GM10266 (cell line): ENCODE measurements around the gene GLYATL2.

Experiments
- DNase-seq: peaks from one replicate; pipeline ENCODE4 v3.0.0; 2012; ENCODE audit errors: extremely low spot score
- TF ChIP-seq, protein P1 (sequence below): IDR thresholded peaks from 2 replicates; pipeline ENCODE4 v1.5.1; 2012; ENCODE audit warnings: mild to moderate bottlenecking, low read depth; ENCODE audit not compliant: control insufficient read depth, insufficient read depth; ENCODE audit errors: missing control alignments

GLYATL2 gene

DNA sequence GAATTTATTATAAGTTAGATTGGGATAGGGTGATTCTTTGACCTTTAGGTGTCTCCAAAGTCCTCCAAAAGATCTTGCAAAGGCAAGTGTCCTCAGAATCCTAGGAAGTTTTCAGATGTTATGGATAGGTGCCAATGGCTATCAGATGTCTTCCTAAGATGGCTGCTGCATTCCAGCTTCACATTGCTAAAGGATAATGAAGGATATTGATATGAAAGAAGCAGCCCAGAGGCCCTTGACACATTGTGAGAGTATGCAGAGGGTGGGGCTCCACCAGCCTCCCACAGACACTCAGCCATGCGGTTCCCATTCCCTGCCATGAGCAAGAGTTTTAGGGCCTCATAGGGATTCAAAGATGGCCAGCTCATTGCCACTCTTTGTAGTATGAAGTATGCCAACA, 22.3 kb upstream of the GLYATL2 start:
- DNase-seq, result no peak
- TF ChIP-seq, protein P1, sequence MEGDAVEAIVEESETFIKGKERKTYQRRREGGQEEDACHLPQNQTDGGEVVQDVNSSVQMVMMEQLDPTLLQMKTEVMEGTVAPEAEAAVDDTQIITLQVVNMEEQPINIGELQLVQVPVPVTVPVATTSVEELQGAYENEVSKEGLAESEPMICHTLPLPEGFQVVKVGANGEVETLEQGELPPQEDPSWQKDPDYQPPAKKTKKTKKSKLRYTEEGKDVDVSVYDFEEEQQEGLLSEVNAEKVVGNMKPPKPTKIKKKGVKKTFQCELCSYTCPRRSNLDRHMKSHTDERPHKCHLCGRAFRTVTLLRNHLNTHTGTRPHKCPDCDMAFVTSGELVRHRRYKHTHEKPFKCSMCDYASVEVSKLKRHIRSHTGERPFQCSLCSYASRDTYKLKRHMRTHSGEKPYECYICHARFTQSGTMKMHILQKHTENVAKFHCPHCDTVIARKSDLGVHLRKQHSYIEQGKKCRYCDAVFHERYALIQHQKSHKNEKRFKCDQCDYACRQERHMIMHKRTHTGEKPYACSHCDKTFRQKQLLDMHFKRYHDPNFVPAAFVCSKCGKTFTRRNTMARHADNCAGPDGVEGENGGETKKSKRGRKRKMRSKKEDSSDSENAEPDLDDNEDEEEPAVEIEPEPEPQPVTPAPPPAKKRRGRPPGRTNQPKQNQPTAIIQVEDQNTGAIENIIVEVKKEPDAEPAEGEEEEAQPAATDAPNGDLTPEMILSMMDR, result no peak

DNA sequence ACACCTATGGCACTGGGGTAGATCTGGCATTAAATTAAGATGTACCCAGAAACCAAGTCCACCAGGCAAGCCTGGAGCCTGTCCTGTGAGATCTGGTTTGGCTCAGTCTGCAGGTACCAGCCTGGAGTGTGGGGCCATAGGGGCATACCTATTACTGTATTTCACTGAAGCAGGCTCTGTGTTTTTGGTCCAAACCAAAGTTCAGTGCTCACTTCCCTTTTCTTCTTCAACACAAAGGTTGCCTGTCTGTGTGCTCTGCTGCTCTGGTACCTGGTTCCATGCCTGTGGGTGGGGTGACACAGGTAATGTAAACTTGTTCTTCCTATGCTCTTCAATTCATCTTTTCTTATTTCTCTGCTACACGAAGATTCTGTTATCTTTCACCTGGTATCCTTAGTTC, 19.8 kb upstream of the GLYATL2 start:
- TF ChIP-seq, protein P1, result no peak
- no peak for DNase-seq

DNA sequence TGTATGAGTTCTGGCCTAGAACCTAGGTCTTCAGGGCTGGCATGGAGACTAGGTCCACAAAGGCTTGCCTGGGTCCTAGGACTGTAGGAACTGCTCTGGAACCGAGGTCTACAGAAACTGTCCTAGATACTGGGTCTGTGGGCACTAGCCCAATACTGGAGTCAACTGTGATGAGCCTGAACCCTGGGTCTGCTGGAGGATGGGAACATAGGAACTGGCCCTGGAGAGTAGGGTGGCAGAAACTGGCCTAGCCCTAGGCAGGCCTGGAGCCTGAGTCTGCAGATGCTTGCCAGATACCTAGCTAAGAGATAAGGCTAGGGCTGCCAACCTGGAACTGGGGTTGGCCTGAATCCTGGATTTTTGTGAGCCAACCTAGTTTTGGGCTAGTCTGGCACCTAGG, 19.2 kb upstream of the GLYATL2 start:
- TF ChIP-seq, protein P1, result no peak
- DNase-seq, result no peak

DNA sequence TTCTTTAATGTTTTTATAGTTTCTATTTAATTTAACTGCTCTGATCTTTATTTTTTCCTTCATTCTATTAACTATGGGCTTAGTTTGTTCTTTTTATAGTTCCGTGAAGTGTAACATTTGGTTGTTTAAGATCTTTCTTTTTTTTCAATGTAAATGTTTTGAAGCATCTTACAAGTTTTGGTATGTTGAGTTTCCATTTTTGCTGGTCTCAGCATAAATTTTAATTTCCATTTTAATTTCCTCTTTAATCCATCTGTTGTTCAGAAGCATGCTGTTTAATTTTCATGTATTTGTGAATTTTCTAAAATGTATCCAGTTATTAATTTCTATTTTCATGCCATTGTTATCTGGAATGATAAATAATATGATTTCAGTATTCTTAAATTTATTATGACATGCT, 17.0 kb upstream of the GLYATL2 start:
- DNase-seq, result no peak
- TF ChIP-seq, protein P1, result no peak

DNA sequence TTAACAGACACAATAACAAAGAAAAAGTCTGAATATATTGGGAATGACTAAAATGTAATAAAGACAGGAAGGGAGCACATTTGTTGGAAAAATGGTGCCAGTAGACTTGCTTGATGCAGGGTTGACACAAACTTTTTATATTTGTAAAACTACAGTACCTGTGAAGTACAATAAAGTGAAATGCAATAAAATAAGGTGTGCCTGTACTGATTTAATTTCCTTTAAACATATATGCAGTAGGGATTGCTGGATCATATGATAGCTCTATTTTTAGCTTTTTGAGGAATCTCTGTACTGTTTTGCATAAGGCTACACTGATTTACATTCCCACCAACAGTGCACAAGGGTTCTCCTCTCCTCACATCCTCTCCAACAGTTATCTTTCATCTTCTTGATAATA, 12.3 kb upstream of the GLYATL2 start:
- TF ChIP-seq, protein P1, result no peak
- DNase-seq, result no peak

DNA sequence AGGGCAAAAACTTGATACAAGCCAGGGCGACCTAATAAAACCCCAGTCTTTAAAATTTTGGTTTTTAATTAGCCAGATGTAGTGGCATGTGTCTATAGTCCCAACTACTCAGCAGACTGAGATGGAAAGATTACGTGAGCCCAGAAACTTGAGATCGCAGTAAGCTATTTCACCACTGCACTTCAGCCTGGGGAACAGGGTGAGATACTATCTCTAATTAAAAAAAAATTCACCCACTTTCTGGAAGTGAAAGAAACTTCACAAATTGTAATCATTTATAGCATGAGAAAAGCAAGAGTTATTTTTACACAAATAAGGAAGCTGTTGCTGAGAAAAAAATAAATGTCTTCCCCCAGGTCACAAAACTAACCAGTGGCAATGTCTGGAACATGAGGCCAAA, 882 bp upstream of the GLYATL2 start:
- TF ChIP-seq, protein P1, result no peak

DNA sequence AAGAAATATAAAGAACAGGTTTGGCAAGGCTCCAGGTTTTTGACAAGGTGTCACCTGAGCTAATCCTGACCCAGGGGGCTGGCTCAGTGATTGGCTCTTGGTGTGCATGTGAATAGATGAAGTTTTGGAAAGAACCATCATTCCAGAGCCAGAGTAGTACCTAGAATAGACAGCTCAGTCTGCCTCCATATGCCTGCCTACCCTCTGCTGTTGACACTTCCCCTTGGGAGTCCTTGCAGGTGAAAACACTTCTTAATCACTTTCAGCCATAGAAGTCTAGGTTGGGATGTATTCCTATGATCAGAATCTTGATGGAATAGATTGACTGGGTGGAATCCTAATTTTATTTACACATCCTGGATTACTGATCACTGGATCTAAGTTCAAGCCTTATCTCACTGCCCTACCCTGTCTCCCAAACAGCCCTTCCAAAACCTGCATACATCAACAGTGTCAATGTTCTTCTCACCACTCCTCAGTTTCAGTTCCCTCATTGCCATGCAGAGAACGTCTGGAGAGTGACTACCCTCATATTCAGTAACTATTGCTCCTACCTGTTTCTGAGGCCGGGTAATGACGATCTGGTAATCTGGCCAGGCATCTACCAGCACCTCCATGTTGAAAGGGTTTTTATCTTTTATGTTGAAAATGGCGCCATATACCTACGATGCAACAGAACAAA, 6.7 kb downstream of the GLYATL2 start:
- DNase-seq, result no peak
- TF ChIP-seq, protein P1, result no peak

More for the DNA sequence above, 882 bp upstream of the GLYATL2 start:
- DNase-seq, result no peak
